ENCODE results near the gene PRAC2.

DNA sequence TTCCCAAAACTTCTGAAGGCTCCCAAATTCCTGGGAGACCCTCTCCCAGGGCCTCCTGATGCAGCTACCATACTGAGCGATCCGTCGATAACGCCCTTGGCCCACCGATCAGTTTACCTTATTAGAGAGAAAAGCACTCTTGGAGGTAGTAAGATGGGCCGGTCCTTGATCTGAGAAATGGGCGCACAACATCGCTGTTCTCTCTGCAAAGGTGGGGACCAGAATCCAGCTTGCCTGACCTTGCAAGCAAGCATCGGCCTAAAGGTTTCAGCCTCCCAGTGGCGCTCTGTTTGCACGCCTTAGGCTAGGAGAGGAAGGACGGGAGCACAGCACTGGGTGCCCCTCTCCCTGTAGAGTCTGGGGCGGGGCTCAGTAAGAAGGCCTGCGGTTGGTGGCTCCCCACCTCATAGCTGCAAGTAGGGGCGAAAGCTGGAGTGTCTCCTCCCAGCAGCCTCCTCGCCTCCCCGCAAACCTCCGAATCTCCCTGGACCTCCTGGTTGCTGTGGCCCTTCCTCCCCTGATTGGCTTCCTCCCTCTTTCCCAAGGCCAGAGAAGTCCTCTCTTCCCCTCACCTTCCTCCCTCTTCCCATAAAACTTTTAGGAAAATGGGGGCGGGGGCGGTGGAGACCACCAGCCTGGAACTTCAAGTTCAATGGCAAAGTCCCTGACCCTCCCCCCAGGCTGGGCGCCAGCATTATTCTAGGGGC is 631 bp upstream of the PRAC2 start, which contains the start of gene PRAC1:
- no peak for TF ChIP-seq CTCF (IDR thresholded peaks at IDR 0.05; ENCODE audit: low read length)
- TF ChIP-seq EZH2 (IDR thresholded peaks at IDR 0.05; ENCODE audit: borderline replicate concordance, low read length) = no peak

Measured in OCI-LY1 (cell line).